MM.1S (cell line): ENCODE measurements around the gene TMEM121.
"Not testable (repeated sequence)": the region's sequence is repeated elsewhere in the genome, so short reads cannot be mapped to it uniquely, and the experiment has no call there.

Source experiments
- DNase-seq: peaks from one replicate; pipeline ENCODE4 v3.0.0-alpha.2; 2015
- H2AFZ ChIP-seq: fragments of 300-600 bp; sonication (generic); 2 replicates; pipeline ENCODE4 v1.6.0; 2016; ENCODE audit warnings: antibody characterized with exemption, low read length
- H3F3A ChIP-seq: fragments of 300-600 bp; sonication (generic); 2 replicates; pipeline ENCODE4 v1.6.1; 2016; ENCODE audit warnings: mild to moderate bottlenecking, antibody characterized with exemption, low read length, moderate library complexity, mixed read lengths; ENCODE audit not compliant: insufficient read depth
- H3K27ac ChIP-seq: fragments of 300-600 bp; sonication (generic); 2 replicates; pipeline ENCODE4 v1.5.1; 2016; ENCODE audit warnings: mild to moderate bottlenecking, low read length
- H3K27me3 ChIP-seq: fragments of 300-600 bp; sonication (generic); replicated peaks from 2 replicates; pipeline ENCODE4 v1.6.0; 2016; ENCODE audit warnings: low read length; ENCODE audit not compliant: insufficient read depth
- H3K36me3 ChIP-seq: fragments of 300-600 bp; sonication (generic); replicated peaks from 2 replicates; pipeline ENCODE4 v1.6.1; 2016; ENCODE audit warnings: mild to moderate bottlenecking, low read length, mixed read lengths; ENCODE audit not compliant: insufficient read depth
- H3K4me1 ChIP-seq: fragments of 300-600 bp; sonication (generic); 2 replicates; pipeline ENCODE4 v1.6.1; 2016; ENCODE audit warnings: low read length, mixed read lengths
- H3K4me2 ChIP-seq: fragments of 300-600 bp; sonication (generic); 2 replicates; pipeline ENCODE4 v1.6.0; 2016; ENCODE audit warnings: low read depth, low read length
- H3K4me3 ChIP-seq: fragments of 300-600 bp; sonication (generic); 2 replicates; pipeline ENCODE4 v1.5.1; 2016; ENCODE audit warnings: low read length, mixed read lengths
- H3K79me2 ChIP-seq: fragments of 300-600 bp; sonication (generic); 2 replicates; pipeline ENCODE4 v1.6.1; 2016; ENCODE audit warnings: mixed run types, low read length, mixed read lengths
- H3K9ac ChIP-seq: fragments of 300-600 bp; sonication (generic); 2 replicates; pipeline ENCODE4 v1.6.1; 2016; ENCODE audit warnings: low read length, mixed read lengths
- H3K9me2 ChIP-seq: fragments of 300-600 bp; sonication (generic); replicated peaks from 2 replicates; pipeline ENCODE4 v1.6.1; 2016; ENCODE audit warnings: mild to moderate bottlenecking, low read length, mixed read lengths; ENCODE audit not compliant: insufficient read depth
- H3K9me3 ChIP-seq: fragments of 300-600 bp; sonication (generic); replicated peaks from 2 replicates; pipeline ENCODE4 v1.6.1; 2016; ENCODE audit warnings: mild to moderate bottlenecking, low read length, mixed read lengths; ENCODE audit not compliant: insufficient read depth
- H4K20me1 ChIP-seq: fragments of 300-600 bp; sonication (generic); 2 replicates; pipeline ENCODE4 v1.6.1; 2016; ENCODE audit warnings: mild to moderate bottlenecking, low read length, moderate library complexity, mixed read lengths; ENCODE audit not compliant: insufficient read depth
- EZH2 ChIP-seq: fragments of 300-600 bp; sonication (generic); optimal IDR thresholded peaks from 2 replicates; pipeline ENCODE3; 2017; ENCODE audit warnings: low read depth, mild to moderate bottlenecking, antibody characterized with exemption, low read length, mixed read lengths
- EZH2phosphoT487 ChIP-seq: fragments of 300-600 bp; sonication (generic); IDR thresholded peaks from 2 replicates; pipeline ENCODE4 v1.6.1; 2018; ENCODE audit warnings: antibody characterized with exemption, low read length
- TF ChIP-seq, protein P1 (sequence below): fragments of 300-600 bp; sonication (generic); IDR thresholded peaks from 2 replicates; pipeline ENCODE4 v1.5.1; 2016; ENCODE audit warnings: antibody characterized with exemption, low read length, mixed read lengths

TMEM121 gene

GRCh38 chr14:105554523-105554922 is 28.1 kb downstream of the TMEM121 start:
- Histone ChIP-seq H3K9me2 (no peaks in the 10 kb centered on the region), H3F3A (no peaks in the 10 kb centered on the region), H3K9ac (no peak overlapping the region), H3K79me2 (no peaks in the 10 kb centered on the region), H3K4me1 (0 out of 2 replicates have a peak, but pooled peaks cover 3% of the 10 kb centered on the region), H3K9me3 (no peaks in the 10 kb centered on the region), H3K36me3 (no peaks in the 10 kb centered on the region), H3K4me3 (no peak overlapping the region), H2AFZ (no peak overlapping the region), H3K27me3 (no peaks in the 10 kb centered on the region), H3K4me2 (no peak overlapping the region), H3K27ac (no peak overlapping the region), H4K20me1 (no peaks in the 10 kb centered on the region)
- no peak for TF ChIP-seq EZH2phosphoT487
- TF ChIP-seq, protein P1, sequence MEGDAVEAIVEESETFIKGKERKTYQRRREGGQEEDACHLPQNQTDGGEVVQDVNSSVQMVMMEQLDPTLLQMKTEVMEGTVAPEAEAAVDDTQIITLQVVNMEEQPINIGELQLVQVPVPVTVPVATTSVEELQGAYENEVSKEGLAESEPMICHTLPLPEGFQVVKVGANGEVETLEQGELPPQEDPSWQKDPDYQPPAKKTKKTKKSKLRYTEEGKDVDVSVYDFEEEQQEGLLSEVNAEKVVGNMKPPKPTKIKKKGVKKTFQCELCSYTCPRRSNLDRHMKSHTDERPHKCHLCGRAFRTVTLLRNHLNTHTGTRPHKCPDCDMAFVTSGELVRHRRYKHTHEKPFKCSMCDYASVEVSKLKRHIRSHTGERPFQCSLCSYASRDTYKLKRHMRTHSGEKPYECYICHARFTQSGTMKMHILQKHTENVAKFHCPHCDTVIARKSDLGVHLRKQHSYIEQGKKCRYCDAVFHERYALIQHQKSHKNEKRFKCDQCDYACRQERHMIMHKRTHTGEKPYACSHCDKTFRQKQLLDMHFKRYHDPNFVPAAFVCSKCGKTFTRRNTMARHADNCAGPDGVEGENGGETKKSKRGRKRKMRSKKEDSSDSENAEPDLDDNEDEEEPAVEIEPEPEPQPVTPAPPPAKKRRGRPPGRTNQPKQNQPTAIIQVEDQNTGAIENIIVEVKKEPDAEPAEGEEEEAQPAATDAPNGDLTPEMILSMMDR, result no peak
- no peak for TF ChIP-seq EZH2
- no peak for DNase-seq

- H3F3A ChIP-seq, H3K4me2 ChIP-seq, H3K9me2 ChIP-seq, DNase-seq, H2AFZ ChIP-seq, H3K36me3 ChIP-seq, H3K9me3 ChIP-seq, H3K27ac ChIP-seq, H3K27me3 ChIP-seq, H4K20me1 ChIP-seq, H3K4me1 ChIP-seq, H3K79me2 ChIP-seq, H3K9ac ChIP-seq, H3K4me3 ChIP-seq: not testable (repeated sequence)
Measured at GRCh38 chr14:105557671-105558070, 31.3 kb downstream of the TMEM121 start.

DNA sequence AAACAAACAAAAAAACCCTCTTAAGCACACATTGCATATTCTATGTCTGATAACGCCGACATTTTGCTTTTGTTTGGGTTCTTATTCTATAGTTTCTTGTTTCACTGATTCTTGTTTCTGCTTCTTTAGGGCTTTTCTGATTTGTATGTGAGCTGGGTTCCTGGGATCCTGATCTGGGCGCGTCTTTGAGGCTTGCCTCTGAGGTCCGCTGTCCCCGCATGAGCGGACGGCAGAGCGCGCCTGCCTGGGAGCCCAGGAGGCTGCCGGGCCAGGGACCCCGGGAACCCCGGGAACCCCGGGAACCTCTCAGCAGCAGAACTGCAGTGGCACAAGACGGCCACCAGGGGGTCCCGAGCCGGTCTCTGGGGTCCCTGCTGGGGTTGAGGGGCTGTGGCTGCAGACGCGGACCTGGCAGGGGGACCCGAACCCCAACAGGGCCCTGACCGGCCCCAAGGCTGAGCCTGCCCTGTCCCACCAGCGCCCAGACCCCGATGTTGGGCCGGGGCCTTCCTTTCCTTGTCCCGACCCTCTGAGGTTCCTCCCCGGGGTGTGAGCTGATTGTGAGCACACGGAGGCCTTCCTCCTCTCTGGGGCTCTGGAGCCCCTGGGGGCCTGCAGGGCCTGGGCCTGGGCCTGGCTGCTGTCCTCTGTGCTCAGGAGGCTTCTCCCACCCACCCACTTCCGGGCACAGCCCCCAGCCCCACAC is 32.2 kb downstream of the TMEM121 start:
- TF ChIP-seq, protein P1, result peak; percentile 22; the same call in 1 of the 2 replicates
- Histone ChIP-seq H3K4me1 (peaks cover 14% of the 10 kb centered on the region), H3K9ac (peak overlapping the region; percentile 75; the same call in 1 of the 2 replicates), H3K4me2 (peak overlapping the region; percentile 34; the same call in 1 of the 2 replicates)
- not testable (repeated sequence) for H3K9me2 ChIP-seq, H3K4me3 ChIP-seq, H2AFZ ChIP-seq, H4K20me1 ChIP-seq, DNase-seq, H3K27ac ChIP-seq, H3K9me3 ChIP-seq, H3K36me3 ChIP-seq, H3F3A ChIP-seq, H3K79me2 ChIP-seq, H3K27me3 ChIP-seq

DNA sequence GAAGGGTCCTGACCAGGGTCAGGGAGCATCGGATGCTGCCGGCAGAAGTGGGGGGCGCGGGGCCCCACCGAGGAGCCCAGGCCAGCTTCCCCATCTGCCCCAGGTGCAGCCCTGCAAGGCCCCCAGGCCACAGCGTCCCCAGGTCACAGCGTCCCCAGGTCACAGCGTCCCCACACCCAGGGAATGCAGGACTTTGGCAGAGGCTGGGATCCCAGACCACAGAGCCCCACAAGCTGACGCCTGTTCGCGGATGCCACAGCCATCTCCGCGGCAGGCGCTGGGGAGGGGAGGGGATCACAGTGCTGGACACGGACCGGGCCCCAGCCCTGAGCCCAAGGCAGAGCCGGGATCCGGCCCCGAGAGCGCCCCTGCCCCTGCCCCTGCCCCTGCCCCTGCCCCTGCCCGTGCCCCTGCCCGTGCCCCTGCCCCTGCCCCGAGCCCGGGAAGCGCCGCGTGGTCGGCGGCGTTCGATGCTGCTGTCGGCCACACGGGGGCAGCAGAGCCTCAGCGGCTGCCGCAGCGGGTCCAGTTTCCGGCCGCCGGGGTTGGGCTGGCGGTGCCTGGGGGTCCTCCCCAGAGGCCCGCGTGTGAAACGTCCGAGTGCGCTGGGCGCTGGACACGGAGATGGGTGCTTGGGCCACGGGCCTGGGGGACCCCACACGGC is 33.1 kb downstream of the TMEM121 start:
- not testable (repeated sequence) for H3K9me2 ChIP-seq, H3K9me3 ChIP-seq, H3K79me2 ChIP-seq, H3F3A ChIP-seq, DNase-seq, H2AFZ ChIP-seq, H3K27me3 ChIP-seq, H4K20me1 ChIP-seq, H3K36me3 ChIP-seq
- Histone ChIP-seq H3K9ac (peak overlapping the region; percentile 75), H3K4me3 (peak overlapping the region; percentile 50), H3K4me2 (peak overlapping the region; percentile 63; the same call in 1 of the 2 replicates), H3K27ac (peak overlapping the region; percentile 44; the same call in 1 of the 2 replicates), H3K4me1 (peaks cover 14% of the 10 kb centered on the region)

DNA sequence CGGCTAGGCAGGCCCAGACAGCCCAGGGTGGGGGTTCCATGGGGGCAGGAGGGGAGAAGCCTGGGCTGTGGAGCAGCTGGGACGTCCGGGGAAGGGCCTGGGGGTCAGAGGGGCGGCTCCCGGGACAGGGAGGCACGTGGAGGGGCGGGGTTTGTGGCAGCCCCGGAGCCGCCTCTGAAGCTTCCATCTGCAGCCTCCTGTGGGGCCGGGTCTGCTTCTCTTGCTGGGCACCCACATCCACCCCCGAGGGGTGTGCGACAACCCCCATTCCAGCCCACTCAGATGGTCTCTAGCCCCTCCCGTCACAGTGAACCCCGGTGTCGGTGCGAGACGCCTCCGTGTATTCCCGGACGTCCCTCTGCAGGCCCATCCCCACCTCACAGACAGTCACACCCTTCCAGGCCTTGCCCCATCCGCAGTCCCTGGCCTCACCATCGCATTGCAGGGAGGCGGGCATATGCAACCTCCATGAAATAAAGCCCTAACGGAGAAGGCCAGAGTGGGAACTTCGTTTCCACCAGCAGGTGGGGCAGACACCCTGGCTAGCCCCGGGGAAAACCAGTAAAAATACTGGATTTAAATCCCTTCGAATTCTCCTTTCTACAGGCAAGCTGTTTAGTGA is 33.8 kb downstream of the TMEM121 start:
- not testable (repeated sequence) for H3K4me3 ChIP-seq, H3K4me2 ChIP-seq, H3F3A ChIP-seq, H3K9me3 ChIP-seq, DNase-seq, H3K27me3 ChIP-seq, H4K20me1 ChIP-seq, H3K9me2 ChIP-seq, H3K36me3 ChIP-seq, H2AFZ ChIP-seq
- peak overlapping the region; percentile 33; the same call in 1 of the 2 replicates for H3K9ac ChIP-seq
- H3K27ac ChIP-seq, result peak overlapping the region; percentile 61; the same call in 1 of the 2 replicates
- peaks cover 10% of the 10 kb centered on the region for H3K79me2 ChIP-seq
- H3K4me1 ChIP-seq, result peaks cover 16% of the 10 kb centered on the region

DNA sequence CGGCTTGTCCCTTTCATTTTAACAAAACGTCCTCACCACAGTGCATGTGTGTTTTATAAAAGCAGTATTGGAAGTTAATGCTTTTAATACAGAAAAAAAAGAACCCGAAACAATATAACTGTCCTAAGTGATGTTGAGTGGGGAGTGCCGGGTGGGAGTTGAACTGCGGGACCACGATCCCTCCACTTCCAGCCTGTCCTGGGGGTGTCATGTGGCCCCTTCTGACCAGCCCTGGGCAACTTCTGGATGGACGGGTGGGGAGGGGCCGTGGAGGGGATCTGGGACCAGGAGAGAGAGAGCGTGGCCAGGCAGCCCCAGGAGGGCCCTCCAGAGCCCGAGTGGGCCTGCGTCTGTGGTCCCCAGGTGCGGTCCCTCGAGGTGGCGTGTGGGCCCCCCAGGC is 35.0 kb downstream of the TMEM121 start:
- DNase-seq, H3K4me3 ChIP-seq, H3K27me3 ChIP-seq: not testable (repeated sequence)

More for the DNA sequence above, 35.0 kb downstream of the TMEM121 start:
- peak overlapping the region; percentile 56 for H3K9ac ChIP-seq
- H3K9me3 ChIP-seq, H3K36me3 ChIP-seq, H2AFZ ChIP-seq, H3K9me2 ChIP-seq, H3K4me2 ChIP-seq, H3F3A ChIP-seq, H4K20me1 ChIP-seq: not testable (repeated sequence)
- peak overlapping the region; percentile 67; the same call in 1 of the 2 replicates for H3K27ac ChIP-seq
- peaks cover 12% of the 10 kb centered on the region for H3K79me2 ChIP-seq
- peaks cover 22% of the 10 kb centered on the region for H3K4me1 ChIP-seq
